Retina (tissue), 1 donor: ENCODE data around the gene ARHGAP26.
"Not testable (repeated sequence)": the region's sequence is repeated elsewhere in the genome, so short reads cannot be mapped to it uniquely, and the experiment has no call there.

Experiments
- DNase-seq: peaks from one replicate; pipeline ENCODE4 v3.0.0-alpha.2; 2016

ARHGAP26 gene

DNA sequence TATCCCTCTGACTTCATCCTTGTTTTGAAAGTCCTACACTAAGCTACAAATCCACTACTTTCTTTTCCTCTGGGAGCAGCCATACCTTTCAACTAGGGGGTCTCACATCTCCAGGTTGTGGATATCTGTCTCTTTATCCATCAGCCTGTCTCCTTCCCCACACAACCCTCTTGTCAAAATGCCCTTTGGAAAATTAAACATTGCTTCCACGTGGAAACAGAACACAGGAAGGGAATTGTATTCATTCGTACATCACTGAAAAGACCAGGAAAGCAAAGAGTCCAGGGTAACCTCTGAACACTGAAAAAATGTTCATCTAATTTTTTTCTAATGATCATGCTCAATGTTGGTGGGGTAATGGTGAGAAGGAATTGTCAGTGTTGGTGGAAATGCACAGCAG lies 429.7 kb downstream of the ARHGAP26 start:
- no peak for DNase-seq

DNA sequence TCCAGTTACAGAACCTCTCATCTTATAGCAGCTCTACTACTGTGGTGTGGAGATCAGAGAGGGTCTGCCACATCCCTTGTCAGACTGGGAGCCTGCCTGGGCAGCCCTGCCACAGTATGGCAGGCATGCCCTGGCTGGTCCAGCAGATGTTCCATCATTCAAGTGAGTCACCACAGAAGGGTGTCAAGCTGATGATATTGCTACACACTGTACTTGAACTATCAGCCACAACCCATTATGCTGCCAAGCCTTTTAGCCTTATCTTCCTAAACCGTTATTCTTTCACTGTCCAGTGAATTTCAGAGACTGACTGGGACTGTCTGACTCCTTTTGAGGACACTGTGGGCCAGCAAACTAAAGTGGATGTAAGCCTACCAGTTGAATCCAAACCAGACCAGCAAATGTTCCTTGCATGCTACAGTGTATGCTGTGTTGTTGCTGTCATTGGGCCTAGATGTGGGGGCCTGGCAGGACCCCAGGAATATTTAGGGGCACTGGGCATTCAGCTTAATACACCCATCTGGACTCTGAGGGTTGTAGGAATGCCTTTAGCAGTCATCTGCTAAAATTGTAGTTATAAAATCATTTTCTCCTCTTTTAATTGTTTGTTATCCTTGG lies 430.7 kb downstream of the ARHGAP26 start:
- DNase-seq = no peak

DNA sequence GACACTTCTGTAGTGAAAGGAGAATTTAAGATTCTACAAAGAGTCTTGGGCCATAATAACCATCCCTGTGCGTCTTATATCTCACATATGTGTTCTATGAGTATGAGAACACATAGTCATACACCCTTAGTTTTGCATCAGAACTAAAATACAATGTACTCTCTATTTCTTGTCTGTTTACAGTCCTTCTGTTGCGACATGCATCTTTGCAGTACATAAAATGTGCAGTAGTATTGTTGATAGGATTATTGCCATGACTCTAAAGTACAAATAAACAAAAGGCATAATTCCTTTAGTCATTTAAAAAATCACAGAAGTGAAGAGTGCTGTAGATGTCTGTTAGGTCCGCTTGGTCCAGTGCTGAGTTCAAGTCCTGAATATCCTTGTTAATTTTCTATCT lies 431.4 kb downstream of the ARHGAP26 start:
- no peak for DNase-seq

DNA sequence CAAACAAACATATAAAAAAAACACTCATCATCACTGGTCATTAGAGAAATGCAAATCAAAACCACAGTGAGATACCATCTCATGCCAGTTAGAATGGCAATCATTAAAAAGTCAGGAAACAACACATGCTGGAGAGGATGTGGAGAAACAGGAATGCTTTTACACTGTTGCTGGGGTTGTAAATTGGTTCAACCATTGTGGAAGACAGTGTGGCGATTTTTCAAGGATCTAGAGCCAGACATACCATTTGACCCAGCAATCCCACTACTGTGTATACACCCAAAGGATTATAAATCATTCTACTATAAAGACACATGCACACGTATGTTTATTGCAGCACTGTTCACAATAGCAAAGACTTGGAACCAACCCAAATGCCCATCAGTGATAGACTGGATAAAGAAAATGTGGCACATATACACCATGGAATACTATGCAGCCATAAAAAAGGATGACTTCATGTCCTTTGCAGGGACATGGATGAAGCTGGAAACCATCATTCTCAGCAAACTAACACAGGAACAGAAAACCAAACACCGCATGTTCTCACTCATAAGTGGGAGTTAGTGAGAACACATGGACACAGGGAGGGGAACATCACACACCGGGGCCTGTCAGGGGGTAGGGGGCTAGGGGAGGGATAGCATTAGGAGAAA lies 433.3 kb downstream of the ARHGAP26 start:
- DNase-seq = not testable (repeated sequence)

DNA sequence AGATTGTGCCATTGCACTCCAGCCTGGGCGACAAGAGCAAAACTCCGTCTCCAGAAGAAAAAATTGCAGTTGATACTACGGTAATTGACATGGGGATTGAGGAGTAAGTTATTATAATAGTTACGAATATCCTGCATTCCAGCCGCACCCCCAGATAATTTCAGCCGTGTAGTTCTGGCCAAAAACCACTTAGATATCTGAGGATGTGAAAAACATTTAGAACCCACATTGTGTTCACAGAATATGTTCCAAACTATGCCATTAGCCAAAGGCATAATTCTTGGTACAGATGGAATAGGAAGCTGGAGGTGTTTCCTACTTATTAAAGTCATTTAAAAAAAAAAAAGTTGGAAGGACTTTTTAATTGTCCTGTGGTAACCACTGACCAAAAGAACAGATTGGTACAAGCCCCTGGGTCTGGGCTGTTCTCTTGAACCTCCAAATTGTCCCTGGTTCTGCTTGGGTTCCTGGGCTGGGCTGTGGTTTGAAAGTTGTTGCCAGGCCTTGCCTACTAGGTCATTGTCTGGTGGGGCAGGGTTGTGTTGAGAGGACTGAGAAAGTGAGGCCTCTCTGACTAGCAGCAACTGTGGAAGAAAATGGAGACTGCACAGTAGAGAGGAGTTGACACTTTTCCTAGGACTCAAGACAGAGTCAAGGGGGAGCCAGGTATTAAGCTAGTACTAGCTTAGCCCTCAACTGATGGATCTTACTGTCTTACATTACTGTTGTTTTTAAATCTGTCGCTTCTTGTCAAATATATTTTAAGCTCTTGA lies 434.5 kb downstream of the ARHGAP26 start:
- DNase-seq = no peak

DNA sequence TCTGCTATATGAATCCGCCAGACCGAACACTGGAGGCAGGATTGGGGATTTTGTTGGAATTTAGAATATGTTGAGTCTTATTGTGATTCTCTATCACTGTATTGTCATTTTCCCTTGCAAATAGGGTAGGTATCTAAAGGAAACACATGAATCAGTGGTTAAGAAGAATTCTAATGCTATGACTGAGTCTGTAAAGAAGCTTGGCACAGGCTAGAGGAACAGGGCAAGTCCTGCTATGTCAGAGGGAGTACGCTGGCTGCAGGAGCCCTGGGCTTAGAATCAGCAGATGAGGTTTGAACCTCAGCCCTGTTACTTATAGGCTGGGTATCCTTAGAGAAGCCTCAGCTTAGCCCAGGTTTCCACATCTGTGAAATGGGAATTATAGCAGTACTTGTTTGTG lies 435.2 kb downstream of the ARHGAP26 start:
- no peak for DNase-seq

DNA sequence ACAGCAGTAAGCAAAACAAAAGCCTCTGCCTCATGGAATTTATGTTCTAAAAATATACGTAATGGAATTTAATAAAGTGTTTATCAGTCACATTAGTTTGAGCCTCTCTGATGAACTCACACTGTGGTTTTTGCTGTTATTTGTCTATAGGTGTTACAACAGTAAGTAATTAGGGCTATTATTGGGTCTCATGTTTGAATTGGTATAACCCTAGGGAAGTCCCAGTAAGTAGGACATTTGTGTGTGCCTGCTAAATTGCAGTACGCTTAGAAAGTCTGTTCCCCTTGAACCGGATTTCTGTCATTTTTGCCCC lies 435.7 kb downstream of the ARHGAP26 start:
- no peak for DNase-seq

DNA sequence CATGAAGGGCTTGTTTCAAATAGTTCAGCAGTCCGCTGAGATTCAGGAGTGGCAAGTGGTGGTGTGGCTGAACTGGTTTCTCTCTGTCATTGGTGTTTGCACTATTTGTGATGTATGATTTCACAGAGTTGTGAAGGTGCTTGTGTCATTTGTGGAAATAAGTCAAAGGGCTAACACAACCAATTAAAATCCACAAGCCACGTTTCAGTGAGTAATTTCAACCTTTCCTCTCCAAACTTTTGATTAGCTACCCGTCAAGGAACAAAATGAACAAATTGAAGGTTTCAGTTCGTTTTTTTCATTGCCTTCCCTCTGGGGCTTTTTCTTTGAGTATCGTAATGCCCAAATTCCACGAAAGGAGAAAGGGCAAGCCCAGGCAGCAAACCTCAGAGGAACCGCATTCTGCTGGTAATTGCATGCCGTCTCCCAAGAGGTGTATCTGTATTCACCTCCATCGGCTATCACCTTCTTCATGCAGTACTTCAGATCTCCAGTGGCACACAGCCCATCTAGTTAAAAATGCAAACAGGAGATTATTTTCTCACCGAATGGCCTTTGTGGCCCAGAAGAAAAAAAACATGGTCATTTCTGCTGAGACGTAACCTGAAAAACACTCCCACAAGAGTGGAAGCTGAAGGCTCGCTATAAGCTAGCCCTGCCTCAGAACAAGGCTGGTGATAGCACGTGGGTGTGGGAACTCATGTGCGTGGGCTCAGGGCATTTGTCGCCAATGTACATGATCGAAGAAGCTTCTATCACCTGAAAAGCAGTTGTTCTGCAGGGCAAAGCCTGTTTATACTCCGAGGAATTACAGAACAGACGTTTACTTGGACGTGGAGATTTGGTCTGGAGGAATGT lies 436.2 kb downstream of the ARHGAP26 start:
- no peak for DNase-seq

DNA sequence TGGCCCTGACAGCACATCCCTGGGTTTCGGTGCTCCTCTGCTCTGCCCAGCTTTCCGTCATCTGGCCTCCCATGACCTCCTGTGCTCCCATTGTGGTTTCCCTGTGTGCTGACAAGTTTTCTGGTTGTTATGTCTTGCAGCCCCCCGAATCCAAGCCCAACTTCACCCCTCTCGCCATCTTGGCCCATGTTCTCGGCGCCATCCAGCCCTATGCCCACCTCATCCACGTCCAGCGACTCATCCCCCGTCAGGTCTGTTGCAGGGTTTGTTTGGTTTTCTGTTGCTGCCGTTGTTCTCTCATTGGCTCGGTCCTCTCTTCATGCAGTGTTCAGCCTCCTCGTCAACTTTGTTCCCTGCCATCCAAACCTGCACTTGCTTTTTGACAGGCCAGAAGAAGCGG lies 436.9 kb downstream of the ARHGAP26 start:
- DNase-seq = no peak

DNA sequence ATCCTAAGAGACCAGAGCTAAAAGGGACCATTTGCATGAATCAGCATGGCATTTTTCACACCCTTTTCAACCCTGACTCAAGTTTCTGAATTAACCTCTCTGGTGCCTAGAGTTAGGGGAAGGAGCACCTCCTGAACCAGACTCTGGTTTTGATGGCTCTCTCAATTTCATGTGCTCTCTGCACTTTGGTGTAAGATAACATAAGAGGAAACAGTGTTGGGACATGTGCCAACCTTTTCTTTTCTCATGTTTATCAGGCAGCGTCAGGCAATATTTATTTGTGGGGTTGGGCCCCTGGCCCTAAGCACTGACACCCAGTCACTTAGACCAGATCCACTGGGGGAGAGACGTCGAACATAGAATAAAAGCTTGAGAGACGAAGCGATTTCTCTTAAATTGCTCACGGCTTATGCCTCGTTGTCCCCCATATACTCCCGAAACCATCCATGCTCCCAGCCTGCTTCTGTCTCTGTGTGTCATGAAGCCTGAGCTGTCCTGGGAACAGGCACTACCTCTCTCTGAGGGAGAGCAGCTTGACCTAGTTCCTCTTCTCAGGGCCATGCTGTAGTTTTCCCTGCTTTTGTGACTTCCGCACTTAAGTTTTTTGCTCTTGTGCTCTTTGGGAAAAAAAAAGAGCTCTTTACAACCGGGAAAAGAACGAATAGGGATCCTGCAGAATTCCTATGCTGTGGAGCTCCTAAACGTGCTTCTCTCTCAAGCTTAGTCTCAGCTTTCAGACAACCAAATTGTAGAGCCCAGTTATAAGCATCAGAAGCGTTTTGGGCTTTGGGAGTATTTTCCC lies 437.6 kb downstream of the ARHGAP26 start:
- no peak for DNase-seq

DNA sequence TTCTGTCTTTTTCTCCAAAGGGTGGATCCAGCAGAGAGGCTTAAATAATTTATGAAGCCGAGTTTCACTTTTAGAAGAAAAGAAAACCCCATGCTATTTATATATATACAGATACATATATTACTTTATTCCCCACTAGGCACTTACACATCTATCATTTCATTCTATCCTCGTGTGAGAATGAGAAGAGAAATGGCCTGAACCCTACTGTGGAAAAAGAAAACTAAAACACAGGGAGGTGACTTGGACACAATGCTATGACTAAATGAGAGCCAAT lies 438.1 kb downstream of the ARHGAP26 start:
- no peak for DNase-seq

DNA sequence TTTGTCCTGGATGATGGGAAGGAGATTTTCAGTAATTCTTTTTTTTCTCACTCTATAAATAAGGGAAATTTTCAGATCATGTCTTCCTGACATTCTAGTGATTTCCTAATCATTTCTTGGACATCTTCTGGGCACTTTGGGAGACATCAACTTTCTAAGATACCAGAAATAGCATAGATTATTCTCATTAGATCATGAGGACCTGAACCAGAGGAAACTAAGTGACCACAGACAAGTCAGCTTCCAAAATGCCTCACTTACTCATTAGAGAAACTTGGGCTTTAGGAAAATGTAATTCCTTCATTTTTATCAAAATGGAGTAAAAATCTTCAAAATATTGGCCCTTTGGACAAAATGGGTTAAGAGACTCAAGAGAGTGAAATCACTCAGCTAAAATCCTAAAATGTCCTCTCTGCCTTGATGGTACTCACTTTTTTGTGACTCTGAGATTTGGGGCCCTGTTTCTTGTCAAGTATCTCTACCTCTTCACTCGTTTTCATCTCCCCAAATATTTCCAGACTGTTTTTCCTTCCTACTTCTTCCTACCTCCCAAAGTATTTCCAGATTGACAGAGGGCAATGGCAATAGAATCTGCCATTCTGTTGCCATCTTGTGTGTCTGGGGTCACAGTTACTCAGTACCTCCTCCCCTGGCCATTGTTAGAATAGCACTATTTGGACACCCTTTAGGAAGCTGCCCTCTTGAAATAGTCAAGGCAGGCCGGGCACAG lies 438.8 kb downstream of the ARHGAP26 start:
- DNase-seq = no peak

DNA sequence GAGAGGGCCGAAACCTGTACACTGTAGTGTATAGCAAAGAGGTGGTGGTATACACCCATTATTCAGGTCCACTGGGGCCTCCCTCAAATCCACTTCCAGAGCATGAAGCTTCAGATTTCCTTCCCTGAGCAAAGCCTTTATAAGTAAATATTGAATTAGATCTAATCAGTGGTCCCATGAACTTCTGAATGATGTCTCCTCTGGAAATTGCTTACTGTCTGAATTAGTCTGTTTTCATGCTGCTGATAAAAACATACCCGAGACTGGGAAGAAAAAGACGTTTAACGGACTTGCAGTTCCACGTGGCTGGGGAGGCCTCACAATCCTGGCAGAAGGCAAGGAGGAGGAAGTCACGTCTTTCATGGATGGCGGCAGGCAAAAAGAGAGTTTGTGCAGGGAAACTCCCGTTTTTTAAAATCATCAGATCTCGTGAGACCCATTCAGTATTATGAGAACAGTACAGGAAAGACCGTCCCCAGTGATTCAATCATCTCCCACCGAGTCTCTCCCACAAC lies 439.8 kb downstream of the ARHGAP26 start:
- DNase-seq = no peak

DNA sequence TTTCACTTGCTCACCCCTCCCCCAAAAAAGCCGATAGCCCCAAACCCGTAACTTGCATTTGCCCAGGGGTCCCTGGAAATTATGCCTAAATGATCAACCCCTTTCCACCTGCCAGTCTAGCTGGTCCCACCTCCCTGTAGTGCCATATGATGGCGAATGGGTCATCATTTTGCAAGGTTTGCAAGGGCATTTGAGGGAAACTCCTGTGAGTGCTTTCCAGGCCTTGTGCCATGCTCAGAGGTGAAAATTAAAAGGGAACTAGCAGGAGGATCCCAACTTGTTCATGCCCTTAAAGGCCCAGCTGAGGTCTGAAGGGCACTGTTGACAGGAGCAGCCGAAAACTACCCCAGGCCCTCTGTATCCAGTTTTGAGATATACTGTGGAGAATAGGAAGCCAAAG lies 440.4 kb downstream of the ARHGAP26 start:
- no peak for DNase-seq

DNA sequence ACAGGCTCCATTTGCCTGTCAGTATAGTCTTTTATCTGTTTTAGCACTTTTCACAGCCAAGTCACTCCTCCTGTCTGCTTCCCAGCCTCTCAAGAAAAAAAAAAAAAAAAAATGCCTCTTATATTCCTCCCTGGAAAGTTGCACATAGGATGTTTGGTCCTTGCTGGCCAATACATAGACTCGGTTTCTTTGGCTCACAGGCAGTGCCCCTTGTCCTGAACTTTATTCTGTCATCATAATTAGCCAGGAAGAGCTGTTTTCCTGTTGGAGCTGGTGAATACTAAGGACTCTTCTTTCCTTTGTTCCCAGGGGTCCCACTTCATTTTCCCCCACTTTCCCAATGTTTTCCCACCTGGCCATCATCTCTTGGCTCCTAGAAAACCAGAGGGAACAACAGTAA lies 442.1 kb downstream of the ARHGAP26 start:
- no peak for DNase-seq

DNA sequence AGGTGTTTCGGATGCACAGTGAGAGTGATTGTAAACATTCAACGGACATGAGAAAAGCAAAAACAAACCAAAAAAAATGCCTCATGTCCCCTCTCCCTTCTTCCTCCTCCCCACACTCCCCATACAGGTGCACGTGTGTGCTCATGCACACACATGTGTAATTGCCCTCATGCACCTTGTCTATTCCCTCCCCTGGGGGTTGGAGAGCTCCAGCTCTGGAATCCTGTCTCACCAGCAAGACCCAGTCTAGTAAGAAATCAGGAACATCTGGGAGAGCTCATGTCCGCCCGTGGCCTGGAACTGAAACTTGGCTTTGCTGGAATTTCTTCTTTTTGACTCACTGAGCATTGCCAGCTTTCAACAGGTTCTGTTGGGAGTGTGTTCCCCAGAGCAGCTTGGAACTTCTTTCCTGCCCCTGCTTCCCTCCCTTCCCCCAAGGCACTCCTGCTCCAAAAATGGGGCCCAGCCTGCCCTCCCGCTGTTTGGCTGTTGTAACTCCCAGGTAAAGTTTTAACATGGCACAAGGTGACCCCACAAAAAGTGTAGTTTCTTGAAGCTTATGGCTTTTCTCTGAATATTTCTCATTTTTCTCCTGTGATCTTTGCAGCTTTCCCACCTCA lies 443.2 kb downstream of the ARHGAP26 start:
- no peak for DNase-seq

DNA sequence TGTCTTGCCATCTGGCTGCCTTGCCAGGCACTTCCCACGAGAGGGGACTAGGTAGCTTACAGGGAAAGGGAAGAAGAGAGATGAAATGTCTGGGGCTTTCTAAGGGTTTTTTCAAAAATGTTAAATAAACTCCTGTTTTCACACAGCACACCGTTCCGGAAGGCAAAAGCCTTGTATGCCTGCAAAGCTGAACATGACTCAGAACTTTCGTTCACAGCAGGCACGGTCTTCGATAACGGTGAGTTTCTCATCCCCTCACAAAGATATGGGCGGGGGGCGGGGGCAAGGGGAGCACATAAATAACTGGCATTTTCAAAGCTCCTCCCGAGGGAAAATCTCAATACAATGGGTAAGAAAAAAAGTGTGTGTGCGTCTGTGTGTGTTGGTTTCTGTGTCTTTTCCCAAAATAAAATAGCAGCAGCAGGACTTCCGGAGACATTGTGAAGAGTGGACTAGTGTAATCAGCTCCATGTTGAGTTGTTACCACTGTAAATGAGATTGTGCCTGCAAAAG lies 443.7 kb downstream of the ARHGAP26 start:
- no peak for DNase-seq

DNA sequence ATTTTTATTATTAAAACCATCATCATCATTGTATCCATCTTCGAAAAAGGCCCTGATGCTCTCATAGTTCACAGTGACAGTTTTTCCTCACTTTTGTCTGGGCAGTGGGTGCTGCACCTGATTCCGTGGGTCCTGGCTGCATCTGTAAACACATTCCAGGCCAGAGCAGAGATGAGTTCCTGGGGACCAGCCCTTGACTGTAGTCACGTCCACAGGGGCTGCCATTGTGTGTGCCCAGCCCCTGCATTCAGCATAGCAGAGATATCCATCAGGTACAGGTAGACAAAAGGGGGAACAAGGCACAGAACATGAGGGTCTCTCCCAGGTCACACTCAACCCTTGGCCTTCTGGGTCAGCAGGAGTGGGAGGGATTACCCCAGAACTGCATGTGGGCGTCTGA lies 444.3 kb downstream of the ARHGAP26 start:
- no peak for DNase-seq

DNA sequence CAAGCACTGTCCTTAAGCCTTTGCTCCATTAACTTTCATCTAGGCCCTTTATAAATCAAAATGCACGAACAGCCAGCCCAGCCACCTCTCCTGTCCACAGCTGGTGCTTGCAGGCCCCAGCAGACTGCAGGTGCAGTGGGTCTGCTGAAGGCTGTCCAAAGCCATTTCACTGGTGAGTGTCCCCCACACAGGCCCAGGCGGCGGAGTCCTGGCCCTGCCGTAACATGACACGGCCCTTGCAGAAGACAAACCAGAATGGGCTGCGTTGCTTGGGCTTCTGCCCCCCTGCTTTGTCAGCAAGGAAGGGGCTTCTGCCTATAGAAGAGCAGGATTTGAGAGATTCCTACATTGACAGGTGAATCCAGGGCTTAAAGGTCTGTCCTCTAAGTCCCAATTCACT lies 444.7 kb downstream of the ARHGAP26 start:
- DNase-seq = no peak

DNA sequence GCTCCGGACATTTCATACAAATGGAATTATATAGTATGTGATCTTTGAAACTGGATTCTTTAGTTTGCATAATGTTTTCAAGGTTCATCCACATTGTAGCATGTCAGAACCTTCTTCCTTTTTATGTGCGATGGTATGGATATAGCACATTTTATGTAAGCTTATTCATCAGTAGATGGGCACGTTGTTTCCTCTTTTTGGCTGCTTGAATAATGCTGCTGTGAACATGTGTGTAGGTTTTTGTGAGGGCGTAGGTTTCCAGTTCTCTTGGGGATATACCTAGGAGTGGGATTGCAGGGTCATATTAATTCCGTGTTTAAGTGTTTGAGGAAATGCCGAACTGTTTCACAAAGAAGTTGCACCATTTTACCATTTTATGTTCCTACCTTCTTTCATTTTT lies 445.5 kb downstream of the ARHGAP26 start:
- no peak for DNase-seq

DNA sequence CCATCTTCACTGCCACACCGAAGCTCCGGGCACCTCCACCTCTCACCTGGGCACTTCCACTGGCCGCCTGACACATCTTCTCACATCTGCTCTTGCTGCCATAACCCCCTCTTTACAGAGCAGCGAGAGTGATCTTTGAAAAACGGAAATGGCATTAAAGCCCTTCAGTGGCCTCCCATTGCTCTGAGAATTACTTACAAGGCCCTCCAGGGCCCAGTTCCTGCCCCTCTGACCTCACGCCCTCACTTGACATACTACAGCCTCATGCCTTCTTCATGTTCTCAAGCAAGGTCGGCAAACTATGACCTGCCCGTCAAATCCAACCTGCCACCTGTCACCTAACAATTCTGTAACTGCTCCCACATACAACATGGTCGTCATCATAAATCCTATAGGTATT lies 446.0 kb downstream of the ARHGAP26 start:
- no peak for DNase-seq
